H9 (cell line): Measurements from ENCODE around the gene STON2. TPM values are rescaled to one million over a fixed set of nuclear protein-coding genes. Genes with fewer than 3 reads are reported as not detected.
A peak's percentile ranks its signal among the peaks of the same experiment; 100 is the strongest.

Source experiments
- DNase-seq: peaks from one replicate; pipeline ENCODE4 v3.0.0-alpha.2; 2017
- H2AFZ ChIP-seq: one replicate; pipeline ENCODE4 v1.6.1; 2013; ENCODE audit warnings: mild to moderate bottlenecking, low read length, control low read depth, moderate library complexity
- H2AK5ac ChIP-seq: 2 replicates; pipeline ENCODE4 v1.6.1; 2013; ENCODE audit warnings: low read length, control low read depth, mixed read lengths; ENCODE audit not compliant: insufficient read length
- H2BK120ac ChIP-seq: one replicate; pipeline ENCODE4 v1.6.1; 2013; ENCODE audit warnings: low read depth, mild to moderate bottlenecking, low read length, control low read depth, inconsistent platforms; ENCODE audit not compliant: poor library complexity, severe bottlenecking
- H2BK12ac ChIP-seq: 2 replicates; pipeline ENCODE4 v1.6.1; 2013; ENCODE audit warnings: low read length, control low read depth, mixed read lengths, low read depth; ENCODE audit not compliant: insufficient read length
- H2BK15ac ChIP-seq: 2 replicates; pipeline ENCODE4 v1.6.1; 2013; ENCODE audit warnings: low read depth, low read length, control low read depth
- H2BK20ac ChIP-seq: one replicate; pipeline ENCODE4 v1.6.1; 2013; ENCODE audit warnings: low read depth, mild to moderate bottlenecking, low read length, control low read depth, inconsistent platforms; ENCODE audit not compliant: poor library complexity, severe bottlenecking
- H2BK5ac ChIP-seq: 2 replicates; pipeline ENCODE4 v1.6.1; 2013; ENCODE audit warnings: low read length, control low read depth, mixed read lengths; ENCODE audit not compliant: insufficient read length
- H3K14ac ChIP-seq: 2 replicates; pipeline ENCODE4 v1.6.1; 2013; ENCODE audit warnings: low read length, control low read depth; ENCODE audit not compliant: insufficient read depth
- H3K18ac ChIP-seq: 2 replicates; pipeline ENCODE4 v1.6.1; 2013; ENCODE audit warnings: low read depth, mild to moderate bottlenecking, mixed read lengths, low read length, control low read depth; ENCODE audit not compliant: insufficient read length
- H3K23ac ChIP-seq: 2 replicates; pipeline ENCODE4 v1.6.1; 2013; ENCODE audit warnings: low read length, control low read depth, mixed read lengths, low read depth; ENCODE audit not compliant: insufficient read length
- H3K23me2 ChIP-seq: 2 replicates; pipeline ENCODE4 v1.6.1; 2013; ENCODE audit warnings: low read depth, mild to moderate bottlenecking, mixed read lengths, low read length, control low read depth; ENCODE audit not compliant: insufficient read length, poor library complexity, severe bottlenecking
- H3K27ac ChIP-seq: 2 replicates; pipeline ENCODE4 v1.5.1; 2013; ENCODE audit warnings: low read length, control low read depth, mixed read lengths, low read depth; ENCODE audit not compliant: insufficient read length
- H3K27me3 ChIP-seq: 2 replicates; pipeline ENCODE4 v1.6.1; 2013; ENCODE audit warnings: low read length, control low read depth, inconsistent platforms; ENCODE audit not compliant: insufficient read depth
- H3K4ac ChIP-seq: 2 replicates; pipeline ENCODE4 v1.6.1; 2013; ENCODE audit warnings: low read depth, mild to moderate bottlenecking, control low read depth, inconsistent platforms, low read length, moderate library complexity
- H3K4me1 ChIP-seq: 2 replicates; pipeline ENCODE4 v1.6.1; 2013; ENCODE audit warnings: low read length, control low read depth, inconsistent platforms; ENCODE audit not compliant: insufficient read depth
- H3K4me2 ChIP-seq: 2 replicates; pipeline ENCODE4 v1.6.1; 2013; ENCODE audit warnings: low read length, control low read depth, mixed read lengths; ENCODE audit not compliant: insufficient read length, insufficient read depth
- H3K56ac ChIP-seq: 2 replicates; pipeline ENCODE4 v1.6.1; 2013; ENCODE audit warnings: low read depth, mild to moderate bottlenecking, mixed read lengths, low read length, control low read depth; ENCODE audit not compliant: insufficient read length
- H3K79me1 ChIP-seq: 2 replicates; pipeline ENCODE4 v1.6.1; 2013; ENCODE audit warnings: low read depth, mild to moderate bottlenecking, moderate library complexity, low read length, control low read depth, inconsistent platforms; ENCODE audit not compliant: insufficient read depth, poor library complexity, severe bottlenecking
- H3K79me2 ChIP-seq: 2 replicates; pipeline ENCODE4 v1.6.1; 2013; ENCODE audit warnings: low read length, control low read depth, inconsistent platforms; ENCODE audit not compliant: insufficient read depth
- H3K9ac ChIP-seq: 2 replicates; pipeline ENCODE4 v1.6.1; 2013; ENCODE audit warnings: low read length, control low read depth, mixed read lengths; ENCODE audit not compliant: insufficient read length; ENCODE audit errors: extremely low read depth
- H3K9me3 ChIP-seq: one replicate; pipeline ENCODE4 v1.6.1; 2013; ENCODE audit warnings: low read depth, low read length, inconsistent platforms; ENCODE audit not compliant: control insufficient read depth
- H3T11ph ChIP-seq: one replicate; pipeline ENCODE4 v1.6.1; 2013; ENCODE audit warnings: mild to moderate bottlenecking, low read length, control low read depth, inconsistent platforms
- H4K20me1 ChIP-seq: one replicate; pipeline ENCODE4 v1.6.1; 2013; ENCODE audit not compliant: control insufficient read depth, insufficient read length, insufficient read depth
- H4K5ac ChIP-seq: 2 replicates; pipeline ENCODE4 v1.6.1; 2013; ENCODE audit warnings: low read depth, mild to moderate bottlenecking, mixed read lengths, low read length, control low read depth; ENCODE audit not compliant: insufficient read length
- H4K8ac ChIP-seq: replicated peaks from 2 replicates; pipeline ENCODE4 v1.6.1; 2013; ENCODE audit warnings: low read length, control low read depth, mixed read lengths, low read depth; ENCODE audit not compliant: insufficient read length
- H4K91ac ChIP-seq: 2 replicates; pipeline ENCODE4 v1.6.1; 2013; ENCODE audit warnings: low read depth, mild to moderate bottlenecking, moderate library complexity, mixed read lengths, low read length, control low read depth; ENCODE audit not compliant: insufficient read length
- H3K27ac Mint-ChIP-seq, 3 experiments: 2 replicates in 2 of 3; 3 replicates in 1 of 3; pipeline ENCODE4 v1.8.0; 2020 to 2021; ENCODE audit warnings: mixed read lengths in 3 of 3, mild to moderate bottlenecking in 1 of 3, moderate library complexity in 1 of 3
- H3K27me3 Mint-ChIP-seq: 2 replicates; pipeline ENCODE4 v1.8.0; 2021; ENCODE audit warnings: low read depth, mild to moderate bottlenecking, moderate library complexity, mixed read lengths
- H3K36me3 Mint-ChIP-seq, 3 experiments: 2 replicates in 2 of 3; 3 replicates in 1 of 3; pipeline ENCODE4 v1.8.0; 2020 to 2021; ENCODE audit warnings: low read depth in 3 of 3, mixed read lengths in 3 of 3; ENCODE audit not compliant: insufficient read depth in 1 of 3
- H3K4me1 Mint-ChIP-seq, 2 experiments: 2 replicates each; pipeline ENCODE4 v1.8.0; 2020; ENCODE audit warnings: mixed read lengths in 2 of 2
- H3K4me3 Mint-ChIP-seq, 2 experiments: 2 replicates in 1 of 2; 3 replicates in 1 of 2; pipeline ENCODE4 v1.8.0; 2020 to 2021; ENCODE audit warnings: mild to moderate bottlenecking in 2 of 2, mixed read lengths in 2 of 2, moderate library complexity in 1 of 2
- H3K9me3 Mint-ChIP-seq, 2 experiments: 2 replicates in 1 of 2; 3 replicates in 1 of 2; pipeline ENCODE4 v1.8.0; 2020; ENCODE audit warnings: mild to moderate bottlenecking in 2 of 2, mixed read lengths in 2 of 2, moderate library complexity in 1 of 2
- WGBS: extraction: QIAGEN DNeasy Blood & Tissue Kit; methylation state at CpG from one replicate; pipeline ENCODE4 v1.1.7; 2013; ENCODE audit warnings: missing lambda C conversion rate, low lambda C conversion rate, mixed read lengths; ENCODE audit not compliant: insufficient read length; ENCODE audit errors: extremely low coverage; 5-methylcytosine and 5-hydroxymethylcytosine counted together
- total RNA-seq: library from RNA; stranded (reverse); gene quantifications from 2 replicates; pipeline ENCODE4 v1.2.1, GENCODE V29; 2021
- TF ChIP-seq, protein P1 (sequence below): fragments of 200-600 bp; sonication (generic); conservative IDR thresholded peaks from 3 replicates; pipeline ENCODE4 v1.8.0; 2021; ENCODE audit warnings: antibody characterized with exemption, mild to moderate bottlenecking

The STON2 gene
- total RNA-seq, 1 experiment from 2014 or later, result 62.9 TPM

DNA sequence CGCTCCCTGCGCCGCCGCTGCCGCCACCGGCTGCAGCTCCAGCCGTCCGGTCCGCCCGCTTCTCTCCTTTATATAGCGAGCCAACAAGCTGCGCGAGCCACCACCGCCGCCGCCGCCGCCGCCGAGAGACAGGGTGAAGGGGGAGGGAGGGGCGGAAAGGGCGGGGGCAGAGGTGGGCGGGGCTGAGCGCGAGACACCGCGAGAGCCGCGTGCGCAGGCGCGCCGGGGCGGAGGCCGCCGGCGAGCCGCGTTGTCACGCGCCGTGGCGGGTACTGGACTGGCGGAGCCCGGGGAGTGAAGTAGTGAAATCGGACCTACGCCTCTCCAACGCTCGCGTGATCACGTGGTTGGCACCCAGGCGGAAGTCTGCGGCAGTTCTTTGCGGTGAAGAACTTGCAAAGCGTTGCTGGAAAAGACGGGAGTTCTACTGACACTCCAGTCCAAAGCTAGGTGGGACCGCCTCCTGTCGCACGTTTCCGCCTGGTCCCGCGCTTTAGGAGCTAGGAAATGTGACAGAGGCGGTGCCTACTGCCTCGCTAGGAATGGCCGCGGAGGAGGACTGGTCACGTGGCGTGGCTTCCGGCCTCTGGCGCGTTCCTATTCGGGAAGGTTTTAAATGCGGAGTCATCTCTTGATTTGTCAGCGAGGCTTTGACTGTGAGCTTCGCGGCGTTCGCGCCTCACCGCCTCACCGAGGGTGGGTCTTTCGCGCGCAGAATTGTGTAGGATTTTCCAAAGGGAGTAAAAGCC is 179.1 kb downstream of the STON2 start, which contains the start of gene GTF2A1:
Gene GTF2A1 (minus strand): TSS at position 130 of the 749 bp plus-strand sequence. CDS start 441 bp downstream, outside the sequence.
- Histone ChIP-seq H3K23ac (no peak within 1 kb of the TSS), H3K4me1 (no peaks in the 10 kb centered on the region; the same call in none of the 2 replicates)
- H3K4me1 Mint-ChIP-seq, result peaks cover 30 to 31% of the 10 kb centered on the region in 2 experiments

More for the DNA sequence above, 179.1 kb downstream of the STON2 start, which contains the start of gene GTF2A1:
- H3K27me3 Mint-ChIP-seq, result peaks cover 3% of the 10 kb centered on the region; the same call in 1 of the 2 replicates
- Histone ChIP-seq H2AK5ac (peak within 1 kb of the TSS; percentile 92), H2BK20ac (no peak within 1 kb of the TSS), H3K27ac (peak within 1 kb of the TSS; percentile 99), H2BK5ac (peak within 1 kb of the TSS; percentile 93), H2BK12ac (peak within 1 kb of the TSS; percentile 74), H3K23me2 (peaks cover 7% of the 10 kb centered on the region), H2BK15ac (no peak within 1 kb of the TSS), H2BK120ac (peak within 1 kb of the TSS; percentile 88), H4K20me1 (no peaks in the 10 kb centered on the region), H3T11ph (peak within 1 kb of the TSS; percentile 11), H3K79me2 (peaks cover 11% of the 10 kb centered on the region; the same call in 1 of the 2 replicates), H2AFZ (no peak within 1 kb of the TSS), H3K14ac (peak within 1 kb of the TSS; percentile 99), H3K79me1 (no peaks in the 10 kb centered on the region), H3K9me3 (no peaks in the 10 kb centered on the region), H3K18ac (peak within 1 kb of the TSS; percentile 100), H3K56ac (peak within 1 kb of the TSS; percentile 97), H4K5ac (peak within 1 kb of the TSS; percentile 98), H3K4ac (peak within 1 kb of the TSS; percentile 42; the same call in 1 of the 2 replicates), H3K27me3 (no peaks in the 10 kb centered on the region; the same call in 1 of the 2 replicates), H3K4me2 (peak within 1 kb of the TSS; percentile 91), H4K8ac (peak within 1 kb of the TSS; percentile 98), H3K9ac (peak within 1 kb of the TSS; percentile 100), H4K91ac (peak within 1 kb of the TSS; percentile 10)
- TF ChIP-seq, protein P1, sequence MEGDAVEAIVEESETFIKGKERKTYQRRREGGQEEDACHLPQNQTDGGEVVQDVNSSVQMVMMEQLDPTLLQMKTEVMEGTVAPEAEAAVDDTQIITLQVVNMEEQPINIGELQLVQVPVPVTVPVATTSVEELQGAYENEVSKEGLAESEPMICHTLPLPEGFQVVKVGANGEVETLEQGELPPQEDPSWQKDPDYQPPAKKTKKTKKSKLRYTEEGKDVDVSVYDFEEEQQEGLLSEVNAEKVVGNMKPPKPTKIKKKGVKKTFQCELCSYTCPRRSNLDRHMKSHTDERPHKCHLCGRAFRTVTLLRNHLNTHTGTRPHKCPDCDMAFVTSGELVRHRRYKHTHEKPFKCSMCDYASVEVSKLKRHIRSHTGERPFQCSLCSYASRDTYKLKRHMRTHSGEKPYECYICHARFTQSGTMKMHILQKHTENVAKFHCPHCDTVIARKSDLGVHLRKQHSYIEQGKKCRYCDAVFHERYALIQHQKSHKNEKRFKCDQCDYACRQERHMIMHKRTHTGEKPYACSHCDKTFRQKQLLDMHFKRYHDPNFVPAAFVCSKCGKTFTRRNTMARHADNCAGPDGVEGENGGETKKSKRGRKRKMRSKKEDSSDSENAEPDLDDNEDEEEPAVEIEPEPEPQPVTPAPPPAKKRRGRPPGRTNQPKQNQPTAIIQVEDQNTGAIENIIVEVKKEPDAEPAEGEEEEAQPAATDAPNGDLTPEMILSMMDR, result no peak
- no CpG with 5 or more reads among the region's 84 CpGs for WGBS
- H3K36me3 Mint-ChIP-seq, result peaks cover 10 to 14% (median 12%) of the 10 kb centered on the region in 3 experiments; a peak in 6 of 7 replicates
- H3K4me3 Mint-ChIP-seq, result peak within 1 kb of the TSS; percentile 96 to 99
- H3K9me3 Mint-ChIP-seq, result peaks cover 0 to 5% of the 10 kb centered on the region in 2 experiments; a peak in 3 of 5 replicates
- peak within 1 kb of the TSS; percentile 100 for H3K27ac Mint-ChIP-seq
- peak; percentile 97 for DNase-seq
